Measurements from ENCODE around the gene BEST1.

- no peak for TF ChIP-seq CTCF (IDR thresholded peaks at IDR 0.05; ENCODE audit: low read depth, low read length, poor library complexity, severe bottlenecking)
- TF ChIP-seq EZH2phosphoT487 (IDR thresholded peaks at IDR 0.05; ENCODE audit: borderline replicate concordance, low read length) = no peak
Observed at GRCh38 chr11:61907871-61908729, 42.1 kb upstream of the BEST1 start.

All from DOHH2 (cell line).